Activated CD8-positive, alpha-beta memory T cell treated with anti-CD3 and anti-CD28 coated beads for 4 hours (primary cell): ENCODE results near the gene FRMD1.

Source experiments
- DNase-seq, 2 donors: peaks; one replicate each; pipeline ENCODE4 v3.0.0-alpha.2; 2020; ENCODE audit warnings: low read depth in 2 of 2

FRMD1 gene

GRCh38 chr6:168095716-168096250 lies 16.8 kb upstream of the FRMD1 start:
- DNase-seq: no peak

- DNase-seq: no peak
Measured at GRCh38 chr6:168095171-168095691, 16.2 kb upstream of the FRMD1 start.

- DNase-seq: no peak
Measured at GRCh38 chr6:168093634-168094033, 14.6 kb upstream of the FRMD1 start.

GRCh38 chr6:168093071-168093505 lies 14.1 kb upstream of the FRMD1 start:
- DNase-seq: no peak

GRCh38 chr6:168092541-168092940 lies 13.5 kb upstream of the FRMD1 start:
- DNase-seq: no peak

GRCh38 chr6:168091381-168092264 lies 12.6 kb upstream of the FRMD1 start:
- DNase-seq: no peak

- DNase-seq: no peak
Measured at GRCh38 chr6:168090706-168091105, 11.7 kb upstream of the FRMD1 start.

- no peak for DNase-seq
Measured at GRCh38 chr6:168090064-168090690, 11.2 kb upstream of the FRMD1 start.

- no peak for DNase-seq
Measured at GRCh38 chr6:168089186-168090063, 10.4 kb upstream of the FRMD1 start.

- DNase-seq: no peak
Measured at GRCh38 chr6:168088161-168089053, 9.4 kb upstream of the FRMD1 start.

GRCh38 chr6:168087436-168088160 lies 8.6 kb upstream of the FRMD1 start:
- no peak for DNase-seq

- DNase-seq: no peak
Measured at GRCh38 chr6:168086616-168087015, 7.6 kb upstream of the FRMD1 start.

- DNase-seq: no peak
Measured at GRCh38 chr6:168086066-168086465, 7.1 kb upstream of the FRMD1 start.

GRCh38 chr6:168084465-168085160 lies 5.6 kb upstream of the FRMD1 start:
- no peak for DNase-seq

GRCh38 chr6:168083514-168083885 lies 4.5 kb upstream of the FRMD1 start:
- no peak for DNase-seq

- DNase-seq: no peak
Measured at GRCh38 chr6:168082860-168083513, 4.0 kb upstream of the FRMD1 start.

GRCh38 chr6:168081858-168082546 lies 3.0 kb upstream of the FRMD1 start:
- no peak for DNase-seq

- no peak for DNase-seq
Measured at GRCh38 chr6:168080393-168081077, 1.5 kb upstream of the FRMD1 start.
